ENCODE data around the gene DUOX1. TPM values are rescaled to one million over a fixed set of nuclear protein-coding genes. Genes with fewer than 3 reads are reported as not detected.
A peak's percentile ranks its signal among the peaks of the same experiment; 100 is the strongest.

Gene DUOX1
- total RNA-seq, 2 donors from 2014 or later: 0.34 to 0.95 TPM

GRCh38 chr15:45112143-45112590, 17.6 kb upstream of the DUOX1 start:
- H3K36me3 Mint-ChIP-seq (ENCODE audit: insufficient read depth in 2 of 2): no peaks in the 10 kb centered on the region
- ATAC-seq (replicated peaks in 1 of 2) (peak in 1 of 2 donors; percentile 4), DNase-seq (no peak)
- H3K27me3 Mint-ChIP-seq (ENCODE audit: low read depth): peaks cover 74% of the 10 kb centered on the region
- H3K4me3 Mint-ChIP-seq: peak overlapping the region; percentile 68 to 72
- H3K9me3 Mint-ChIP-seq: no peaks in the 10 kb centered on the region
- no peak overlapping the region for H3K27ac Mint-ChIP-seq
- H3K4me1 Mint-ChIP-seq (ENCODE audit: low read depth): peaks cover 17% of the 10 kb centered on the region

DNA sequence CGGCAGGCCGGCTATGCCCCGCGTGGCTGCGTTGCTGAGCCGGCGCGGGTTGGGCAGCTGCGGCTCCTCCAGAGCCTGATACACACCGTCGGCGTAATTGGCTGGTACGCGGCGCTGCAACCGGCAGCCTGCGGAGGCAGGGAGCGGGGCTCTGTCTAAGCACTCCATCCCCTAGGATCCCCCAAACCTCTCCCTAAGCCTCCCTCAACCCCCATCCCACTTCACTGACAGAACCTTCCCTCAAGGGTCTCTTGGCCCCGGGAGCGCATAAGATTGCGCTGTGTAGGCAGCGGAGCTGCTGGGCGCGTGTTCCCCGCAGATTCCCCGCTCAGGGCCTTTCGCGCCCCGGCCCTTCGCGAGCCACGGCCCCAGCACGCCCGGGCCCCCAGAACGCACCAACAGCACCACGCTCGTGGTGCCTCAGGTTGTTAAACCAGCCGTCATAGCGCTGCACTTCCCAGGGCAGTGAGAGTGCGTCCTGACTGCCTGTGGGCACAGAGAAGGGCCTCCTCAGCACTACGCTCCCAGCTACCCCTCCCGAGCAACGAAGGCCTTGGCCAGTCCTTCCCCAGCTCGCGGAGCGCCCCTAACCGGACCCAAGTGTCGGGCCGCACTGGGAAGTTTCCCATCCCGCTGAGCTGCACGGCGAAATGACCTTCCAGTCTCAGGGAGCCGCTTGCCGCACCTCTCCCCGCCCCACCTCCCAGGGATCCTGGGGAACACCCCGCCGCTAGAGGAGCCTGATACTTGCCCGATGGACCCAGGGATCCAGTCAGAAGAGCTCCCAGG, 17.0 kb upstream of the DUOX1 start:
- Mint-ChIP-seq H3K9me3 (no peaks in the 10 kb centered on the region), H3K36me3 (ENCODE audit: insufficient read depth in 2 of 2) (no peaks in the 10 kb centered on the region), H3K4me3 (peak overlapping the region; percentile 68 to 72), H3K27ac (no peak overlapping the region), H3K27me3 (ENCODE audit: low read depth) (peaks cover 80% of the 10 kb centered on the region), H3K4me1 (ENCODE audit: low read depth) (peaks cover 24% of the 10 kb centered on the region)
- ATAC-seq (replicated peaks in 1 of 2): peak; percentile 22 to 30
- no peak for DNase-seq

- H3K9me3 Mint-ChIP-seq: no peaks in the 10 kb centered on the region
- peaks cover 0 to 1% of the 10 kb centered on the region in 2 donors for H3K36me3 Mint-ChIP-seq (ENCODE audit: insufficient read depth in 2 of 2)
- H3K4me1 Mint-ChIP-seq (ENCODE audit: low read depth): peaks cover 30% of the 10 kb centered on the region
- H3K27me3 Mint-ChIP-seq (ENCODE audit: low read depth): peaks cover 87% of the 10 kb centered on the region
- no peak overlapping the region for H3K27ac Mint-ChIP-seq
- peak overlapping the region; percentile 68 to 72 for H3K4me3 Mint-ChIP-seq
- ATAC-seq (replicated peaks in 1 of 2): no peak
- no peak for DNase-seq
Measured at GRCh38 chr15:45113380-45113990, 16.3 kb upstream of the DUOX1 start.

GRCh38 chr15:45114076-45114750, 15.6 kb upstream of the DUOX1 start, which contains the start of the genes DUOX2 and DUOXA2:
DUOX2 (minus strand) TSS chr15:45114172; CDS start chr15:45113411, 761 bp downstream.
DUOXA2 (plus strand) TSS chr15:45114326; CDS start chr15:45114606, 280 bp downstream.
- ATAC-seq (replicated peaks in 1 of 2) (no peak), DNase-seq (no peak)
- no peak within 1 kb of the TSS for H3K27ac Mint-ChIP-seq
- no peaks in the 10 kb centered on the region for H3K9me3 Mint-ChIP-seq
- H3K36me3 Mint-ChIP-seq (ENCODE audit: insufficient read depth in 2 of 2): peaks cover 0 to 1% of the 10 kb centered on the region in 2 donors
- peak within 1 kb of the TSS; percentile 68 to 72 for H3K4me3 Mint-ChIP-seq
- H3K27me3 Mint-ChIP-seq (ENCODE audit: low read depth): peaks cover 85% of the 10 kb centered on the region
- peaks cover 30% of the 10 kb centered on the region for H3K4me1 Mint-ChIP-seq (ENCODE audit: low read depth)

- no peak for ATAC-seq (replicated peaks in 1 of 2)
- DNase-seq: no peak
- Mint-ChIP-seq H3K36me3 (ENCODE audit: insufficient read depth in 2 of 2) (peaks cover 0 to 1% of the 10 kb centered on the region in 2 donors), H3K27me3 (ENCODE audit: low read depth) (peaks cover 85% of the 10 kb centered on the region), H3K27ac (no peak overlapping the region), H3K4me3 (peak overlapping the region; percentile 14 to 47), H3K4me1 (ENCODE audit: low read depth) (peaks cover 30% of the 10 kb centered on the region), H3K9me3 (no peaks in the 10 kb centered on the region)
Measured at GRCh38 chr15:45114751-45115085, 15.1 kb upstream of the DUOX1 start.

GRCh38 chr15:45115312-45115820, 14.4 kb upstream of the DUOX1 start:
- Mint-ChIP-seq H3K4me3 (no peak overlapping the region), H3K9me3 (no peaks in the 10 kb centered on the region), H3K27me3 (ENCODE audit: low read depth) (peaks cover 81% of the 10 kb centered on the region), H3K27ac (no peak overlapping the region), H3K4me1 (ENCODE audit: low read depth) (peaks cover 30% of the 10 kb centered on the region), H3K36me3 (ENCODE audit: insufficient read depth in 2 of 2) (peaks cover 0 to 1% of the 10 kb centered on the region in 2 donors)
- no peak for ATAC-seq (replicated peaks in 1 of 2)
- no peak for DNase-seq

GRCh38 chr15:45116006-45116481, 13.8 kb upstream of the DUOX1 start:
- Mint-ChIP-seq H3K9me3 (no peaks in the 10 kb centered on the region), H3K27ac (no peak overlapping the region), H3K4me3 (peak overlapping the region; percentile 5 to 57), H3K36me3 (ENCODE audit: insufficient read depth in 2 of 2) (peaks cover 0 to 1% of the 10 kb centered on the region in 2 donors), H3K27me3 (ENCODE audit: low read depth) (peaks cover 78% of the 10 kb centered on the region), H3K4me1 (ENCODE audit: low read depth) (peaks cover 30% of the 10 kb centered on the region)
- DNase-seq (no peak), ATAC-seq (replicated peaks in 1 of 2) (no peak)

DNA sequence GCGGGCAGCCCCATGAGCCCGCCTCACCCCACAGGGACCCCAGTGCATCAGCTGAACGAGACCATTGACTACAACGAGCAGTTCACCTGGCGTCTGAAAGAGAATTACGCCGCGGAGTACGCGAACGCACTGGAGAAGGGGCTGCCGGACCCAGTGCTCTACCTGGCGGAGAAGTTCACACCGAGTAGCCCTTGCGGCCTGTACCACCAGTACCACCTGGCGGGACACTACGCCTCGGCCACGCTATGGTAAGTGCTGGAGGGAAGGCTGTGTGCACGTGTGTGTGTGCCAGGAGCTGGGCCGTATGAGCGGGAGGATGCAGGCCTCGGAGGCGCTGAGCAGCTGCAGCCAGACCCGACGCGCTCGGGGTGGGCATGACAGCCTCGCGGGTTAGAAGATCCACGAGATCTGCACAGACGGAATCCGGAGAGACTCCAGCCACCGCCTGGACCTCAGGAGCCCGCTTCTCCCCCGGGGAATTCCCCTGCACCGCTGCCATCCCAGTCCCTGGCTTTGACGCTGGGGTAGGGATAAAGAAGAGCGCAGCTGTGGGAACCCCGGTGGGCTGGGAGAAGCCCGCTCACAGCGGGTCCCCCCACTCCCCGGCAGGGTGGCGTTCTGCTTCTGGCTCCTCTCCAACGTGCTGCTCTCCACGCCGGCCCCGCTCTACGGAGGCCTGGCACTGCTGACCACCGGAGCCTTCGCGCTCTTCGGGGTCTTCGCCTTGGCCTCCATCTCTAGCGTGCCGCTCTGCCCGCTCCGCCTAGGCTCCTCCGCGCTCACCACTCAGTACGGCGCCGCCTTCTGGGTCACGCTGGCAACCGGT, 13.1 kb upstream of the DUOX1 start:
- peaks cover 30% of the 10 kb centered on the region for H3K4me1 Mint-ChIP-seq (ENCODE audit: low read depth)
- H3K36me3 Mint-ChIP-seq (ENCODE audit: insufficient read depth in 2 of 2): peaks cover 0 to 1% of the 10 kb centered on the region in 2 donors
- DNase-seq (no peak), ATAC-seq (replicated peaks in 1 of 2) (no peak)
- H3K27ac Mint-ChIP-seq: no peak overlapping the region
- H3K9me3 Mint-ChIP-seq: no peaks in the 10 kb centered on the region
- H3K4me3 Mint-ChIP-seq: peak overlapping the region; percentile 72 to 74
- peaks cover 78% of the 10 kb centered on the region for H3K27me3 Mint-ChIP-seq (ENCODE audit: low read depth)

- no peaks in the 10 kb centered on the region for H3K9me3 Mint-ChIP-seq
- H3K4me3 Mint-ChIP-seq: peak overlapping the region; percentile 72 to 74
- H3K27me3 Mint-ChIP-seq (ENCODE audit: low read depth): peaks cover 70% of the 10 kb centered on the region
- DNase-seq (no peak), ATAC-seq (replicated peaks in 1 of 2) (peak; percentile 28 to 35)
- peaks cover 22% of the 10 kb centered on the region for H3K4me1 Mint-ChIP-seq (ENCODE audit: low read depth)
- H3K27ac Mint-ChIP-seq: no peak overlapping the region
- peaks cover 0 to 1% of the 10 kb centered on the region in 2 donors for H3K36me3 Mint-ChIP-seq (ENCODE audit: insufficient read depth in 2 of 2)
Measured at GRCh38 chr15:45117308-45118130, 12.3 kb upstream of the DUOX1 start.

- peak overlapping the region; percentile 72 to 74 for H3K4me3 Mint-ChIP-seq
- H3K36me3 Mint-ChIP-seq (ENCODE audit: insufficient read depth in 2 of 2): peaks cover 0 to 1% of the 10 kb centered on the region in 2 donors
- peak; percentile 95 to 97 for ATAC-seq (replicated peaks in 1 of 2)
- DNase-seq: peak; percentile 89 to 90
- H3K27me3 Mint-ChIP-seq (ENCODE audit: low read depth): peaks cover 63% of the 10 kb centered on the region
- H3K27ac Mint-ChIP-seq: no peak overlapping the region
- peaks cover 21% of the 10 kb centered on the region for H3K4me1 Mint-ChIP-seq (ENCODE audit: low read depth)
- no peaks in the 10 kb centered on the region for H3K9me3 Mint-ChIP-seq
Measured at GRCh38 chr15:45118131-45118588, 11.6 kb upstream of the DUOX1 start.

GRCh38 chr15:45118996-45119395, 10.8 kb upstream of the DUOX1 start:
- H3K27me3 Mint-ChIP-seq (ENCODE audit: low read depth): peaks cover 63% of the 10 kb centered on the region
- peaks cover 0 to 1% of the 10 kb centered on the region in 2 donors for H3K36me3 Mint-ChIP-seq (ENCODE audit: insufficient read depth in 2 of 2)
- no peak for ATAC-seq (replicated peaks in 1 of 2)
- H3K27ac Mint-ChIP-seq: no peak overlapping the region
- peaks cover 21% of the 10 kb centered on the region for H3K4me1 Mint-ChIP-seq (ENCODE audit: low read depth)
- no peaks in the 10 kb centered on the region for H3K9me3 Mint-ChIP-seq
- DNase-seq: no peak
- no peak overlapping the region for H3K4me3 Mint-ChIP-seq

Data from activated T-cell treated with anti-CD3 and anti-CD28 coated beads, Interleukin-2, amount 50 U/mL, for 72 hours (primary cell).